ENCODE data around the gene BPI.
"Not testable (repeated sequence)": the region's sequence is repeated elsewhere in the genome, so short reads cannot be mapped to it uniquely, and the experiment has no call there.

The BPI gene

DNA sequence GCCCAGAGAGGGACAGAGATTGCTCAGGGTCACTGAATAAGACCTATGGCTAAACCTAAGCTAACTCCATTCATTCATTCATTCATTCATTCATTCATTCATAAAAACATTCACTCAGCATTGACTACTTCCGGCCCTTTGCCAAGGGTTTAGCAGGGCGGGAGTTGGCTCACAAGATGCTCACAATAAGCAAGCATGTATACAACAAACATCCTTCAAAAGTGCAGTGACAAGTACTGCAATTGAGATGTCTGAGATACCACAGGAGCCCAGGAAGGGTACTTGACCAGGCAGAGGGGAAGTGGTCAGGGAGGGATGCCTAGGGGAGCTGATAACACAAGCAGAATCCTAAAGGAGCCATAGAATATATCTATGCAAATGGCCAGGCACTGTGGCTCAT lies 25.2 kb upstream of the BPI start:
- H3K4me3 Mint-ChIP-seq: peak overlapping the region in 1 of 3 experiments; percentile 36

DNA sequence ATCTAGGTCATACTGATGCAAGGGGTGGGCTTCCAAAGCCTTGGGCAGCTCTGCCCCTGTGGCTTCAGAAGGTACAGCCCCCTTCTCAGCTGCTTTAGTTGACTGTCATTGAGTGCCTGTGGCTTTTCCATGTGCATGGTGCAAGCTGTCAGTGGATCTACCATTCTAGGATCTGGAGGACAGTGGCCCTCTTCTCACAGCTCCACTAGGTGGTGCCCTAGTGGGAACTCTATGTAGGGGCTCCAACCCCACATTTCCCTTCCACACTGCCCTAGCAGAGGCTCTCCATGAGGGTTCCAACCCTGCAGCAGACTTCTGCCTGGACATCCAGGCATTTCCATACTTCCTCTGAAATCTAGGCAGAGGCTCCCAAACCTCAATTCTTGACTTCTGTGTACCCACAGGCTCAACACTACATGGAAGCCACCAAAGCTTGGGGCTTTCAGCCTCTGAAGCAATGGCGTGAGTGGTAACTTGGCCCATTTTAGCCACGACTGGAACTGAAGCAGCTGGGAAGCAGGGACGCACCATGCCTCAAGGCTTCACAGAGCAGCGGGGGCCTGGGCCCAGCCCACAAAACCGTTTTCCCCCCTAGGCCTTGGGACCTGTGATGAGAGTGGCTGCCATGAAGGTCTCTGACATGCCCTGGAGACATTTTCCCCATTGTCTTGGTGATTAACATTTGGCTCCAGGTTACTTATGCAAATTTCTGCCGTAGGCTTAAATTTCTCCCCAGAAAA lies 22.6 kb upstream of the BPI start:
- H3K27ac Mint-ChIP-seq: peak overlapping the region in 2 of 3 experiments; percentile 76 to 88
- H3K27me3 Mint-ChIP-seq (ENCODE audit: low read depth); H3K36me3 Mint-ChIP-seq (ENCODE audit: low read depth); H3K4me3 Mint-ChIP-seq: not testable (repeated sequence)
- peaks cover 71% of the 10 kb centered on the region for H3K4me1 Mint-ChIP-seq
- H3K9me3 Mint-ChIP-seq: peaks cover 12% of the 10 kb centered on the region

More for the DNA sequence above, 25.2 kb upstream of the BPI start:
- Mint-ChIP-seq H3K27me3 (ENCODE audit: low read depth) (peaks cover 6% of the 10 kb centered on the region), H3K4me1 (peaks cover 65% of the 10 kb centered on the region), H3K9me3 (peaks cover 9% of the 10 kb centered on the region), H3K27ac (peak overlapping the region; percentile 43 to 92 (median 76)), H3K36me3 (ENCODE audit: low read depth) (no peaks in the 10 kb centered on the region)
- TF ChIP-seq, protein P1, sequence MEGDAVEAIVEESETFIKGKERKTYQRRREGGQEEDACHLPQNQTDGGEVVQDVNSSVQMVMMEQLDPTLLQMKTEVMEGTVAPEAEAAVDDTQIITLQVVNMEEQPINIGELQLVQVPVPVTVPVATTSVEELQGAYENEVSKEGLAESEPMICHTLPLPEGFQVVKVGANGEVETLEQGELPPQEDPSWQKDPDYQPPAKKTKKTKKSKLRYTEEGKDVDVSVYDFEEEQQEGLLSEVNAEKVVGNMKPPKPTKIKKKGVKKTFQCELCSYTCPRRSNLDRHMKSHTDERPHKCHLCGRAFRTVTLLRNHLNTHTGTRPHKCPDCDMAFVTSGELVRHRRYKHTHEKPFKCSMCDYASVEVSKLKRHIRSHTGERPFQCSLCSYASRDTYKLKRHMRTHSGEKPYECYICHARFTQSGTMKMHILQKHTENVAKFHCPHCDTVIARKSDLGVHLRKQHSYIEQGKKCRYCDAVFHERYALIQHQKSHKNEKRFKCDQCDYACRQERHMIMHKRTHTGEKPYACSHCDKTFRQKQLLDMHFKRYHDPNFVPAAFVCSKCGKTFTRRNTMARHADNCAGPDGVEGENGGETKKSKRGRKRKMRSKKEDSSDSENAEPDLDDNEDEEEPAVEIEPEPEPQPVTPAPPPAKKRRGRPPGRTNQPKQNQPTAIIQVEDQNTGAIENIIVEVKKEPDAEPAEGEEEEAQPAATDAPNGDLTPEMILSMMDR (IDR thresholded peaks at IDR 0.05; ENCODE audit: unreplicated experiment in 3 of 3): no peak

DNA sequence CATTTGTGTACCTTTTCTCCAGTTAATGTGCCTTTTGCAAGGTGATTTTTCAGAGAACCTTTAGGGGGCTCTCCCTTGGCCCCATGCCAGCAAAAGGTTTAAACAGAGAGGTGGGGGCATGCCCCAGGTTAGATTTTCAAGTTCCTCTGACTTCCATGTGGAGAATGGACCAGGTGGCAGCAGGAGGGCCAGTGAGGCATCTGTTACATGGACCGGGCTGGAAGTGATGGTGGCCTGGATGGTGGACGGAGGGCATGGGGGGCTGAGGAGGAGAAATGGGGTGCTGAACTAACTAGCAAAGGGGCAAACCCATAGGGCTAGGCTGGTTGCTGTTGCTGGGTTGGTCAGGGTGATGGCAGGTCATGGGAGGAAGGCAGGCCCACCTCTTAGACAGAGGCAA lies 20.7 kb upstream of the BPI start:
- Mint-ChIP-seq H3K27ac (peak overlapping the region in 2 of 3 experiments; percentile 65 to 88), H3K4me1 (peaks cover 77% of the 10 kb centered on the region), H3K27me3 (ENCODE audit: low read depth) (peaks cover 9% of the 10 kb centered on the region), H3K4me3 (no peak overlapping the region), H3K36me3 (ENCODE audit: low read depth) (no peaks in the 10 kb centered on the region), H3K9me3 (peaks cover 12% of the 10 kb centered on the region)
- TF ChIP-seq, protein P1 (IDR thresholded peaks at IDR 0.05; ENCODE audit: unreplicated experiment in 3 of 3): no peak

DNA sequence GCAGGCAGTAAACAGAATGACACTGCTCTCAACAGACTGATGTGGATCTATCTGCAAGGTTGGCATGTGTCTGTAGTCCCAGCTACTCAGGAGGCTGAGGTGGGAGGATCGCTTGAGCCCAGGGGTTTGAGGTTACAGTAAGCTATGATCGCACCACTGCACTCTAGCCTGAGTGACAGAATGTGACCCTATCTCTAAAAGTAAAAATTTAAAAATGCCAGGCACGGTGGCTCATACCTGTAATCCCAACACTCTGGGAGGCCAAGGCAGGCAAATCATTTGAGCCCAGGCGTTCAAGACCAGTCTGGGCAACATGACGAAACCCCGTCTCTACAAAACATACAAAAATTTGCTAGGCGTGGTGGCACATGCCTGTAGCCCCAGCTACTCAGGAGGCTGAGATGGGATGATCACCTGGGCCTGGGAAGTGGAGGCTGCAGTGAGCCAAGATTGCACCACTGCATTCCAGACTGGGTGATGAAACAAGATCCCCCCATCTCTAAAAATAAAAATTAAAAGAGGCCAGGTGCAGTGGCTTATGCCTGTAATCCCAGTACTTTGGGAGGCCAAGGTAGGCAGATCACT lies 19.8 kb upstream of the BPI start:
- peaks cover 12% of the 10 kb centered on the region for H3K9me3 Mint-ChIP-seq
- H3K27me3 Mint-ChIP-seq (ENCODE audit: low read depth): not testable (repeated sequence)

DNA sequence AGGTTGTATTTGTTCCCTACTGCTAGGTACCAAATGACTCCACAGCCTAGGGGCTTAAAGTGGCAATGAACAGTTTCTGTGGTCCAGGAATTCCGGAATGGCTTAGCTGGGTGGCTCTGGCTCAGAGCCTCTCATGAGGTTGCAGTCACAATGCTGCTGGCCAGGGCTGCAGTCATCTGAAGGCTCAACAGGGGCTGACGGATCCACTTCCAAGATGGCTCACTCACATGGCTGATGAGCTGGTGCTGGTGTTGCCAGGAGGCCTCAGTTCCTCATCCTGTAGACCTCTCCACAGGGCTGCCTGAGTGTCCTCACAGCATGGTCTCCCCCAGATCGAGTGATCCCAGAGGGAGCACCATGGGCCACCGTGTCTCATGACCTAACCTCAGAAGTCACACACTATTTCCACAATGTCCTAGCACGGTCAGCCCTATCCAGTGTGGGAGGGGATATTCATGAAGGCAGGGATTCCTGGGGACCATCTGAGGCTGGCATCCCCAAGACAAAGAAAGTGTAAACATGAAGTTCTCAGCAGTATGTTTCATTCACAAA lies 19.0 kb upstream of the BPI start:
- no peak overlapping the region for H3K4me3 Mint-ChIP-seq
- peaks cover 68% of the 10 kb centered on the region for H3K4me1 Mint-ChIP-seq
- TF ChIP-seq, protein P1 (IDR thresholded peaks at IDR 0.05; ENCODE audit: unreplicated experiment in 3 of 3): no peak
- H3K36me3 Mint-ChIP-seq (ENCODE audit: low read depth): no peaks in the 10 kb centered on the region
- H3K27ac Mint-ChIP-seq: no peak overlapping the region
- H3K9me3 Mint-ChIP-seq: peaks cover 12% of the 10 kb centered on the region
- peaks cover 8% of the 10 kb centered on the region for H3K27me3 Mint-ChIP-seq (ENCODE audit: low read depth)

More for the DNA sequence above, 19.8 kb upstream of the BPI start:
- not testable (repeated sequence) for H3K36me3 Mint-ChIP-seq (ENCODE audit: low read depth); H3K4me3 Mint-ChIP-seq
- Mint-ChIP-seq H3K4me1 (peaks cover 76% of the 10 kb centered on the region), H3K27ac (peak overlapping the region in 2 of 3 experiments; percentile 65 to 88)

DNA sequence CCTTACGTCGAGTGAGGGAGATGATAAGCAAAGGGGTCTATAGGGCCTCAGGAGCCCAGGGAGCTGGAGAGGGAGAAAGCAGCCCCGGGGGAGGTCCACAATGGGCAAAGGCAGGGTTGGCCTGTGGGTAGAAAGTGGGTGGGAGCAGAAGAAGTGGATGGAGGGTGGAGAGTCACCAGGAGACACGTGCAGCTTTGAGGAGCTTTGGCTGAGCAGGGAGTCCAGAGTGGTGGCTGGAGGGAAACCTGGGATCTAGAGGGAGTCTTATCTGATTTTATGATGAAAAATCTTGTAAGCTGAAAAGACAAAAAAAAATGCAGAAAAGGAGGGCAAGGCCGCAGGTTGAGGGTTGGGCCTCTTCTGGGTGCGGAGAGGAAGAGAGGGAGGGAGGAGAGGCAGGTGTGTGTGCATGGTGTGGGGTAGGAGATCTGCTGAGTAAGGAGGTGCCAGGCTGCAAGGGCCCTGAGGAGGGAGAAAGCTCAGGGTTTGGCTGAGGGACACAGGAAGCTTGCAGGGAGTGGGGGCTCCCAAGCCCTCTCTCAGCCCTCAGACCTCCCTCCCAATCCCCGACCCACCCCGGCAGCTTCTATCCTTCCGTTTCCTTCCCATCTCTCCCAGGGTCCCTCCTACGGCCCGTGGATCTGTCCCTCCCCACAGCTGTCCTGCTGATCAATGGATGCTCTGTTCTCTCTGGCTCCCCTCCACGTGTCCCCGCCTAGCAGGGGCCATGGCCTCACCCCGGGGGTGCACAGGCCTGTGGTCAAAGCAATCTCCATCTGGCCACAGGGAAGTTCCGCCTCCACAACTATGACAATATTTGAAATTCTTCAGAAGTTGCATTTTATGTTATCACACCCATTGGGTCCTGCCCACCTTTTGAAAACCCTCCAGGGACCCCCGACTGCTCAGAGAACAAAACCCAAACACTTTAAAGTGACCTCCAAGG lies 17.1 kb upstream of the BPI start:
- peaks cover 4% of the 10 kb centered on the region for H3K27me3 Mint-ChIP-seq (ENCODE audit: low read depth)
- no peaks in the 10 kb centered on the region for H3K36me3 Mint-ChIP-seq (ENCODE audit: low read depth)
- peaks cover 64% of the 10 kb centered on the region for H3K4me1 Mint-ChIP-seq
- peak overlapping the region in 2 of 3 experiments; percentile 16 to 28 for H3K4me3 Mint-ChIP-seq
- peaks cover 10% of the 10 kb centered on the region for H3K9me3 Mint-ChIP-seq
- peak overlapping the region; percentile 75 to 94 (median 89) for H3K27ac Mint-ChIP-seq
- TF ChIP-seq, protein P1 (IDR thresholded peaks at IDR 0.05; ENCODE audit: unreplicated experiment in 3 of 3): no peak
